Activated CD4-positive, alpha-beta T cell treated with anti-CD3 and anti-CD28 coated beads, Interleukin-2, amount 50 U/mL, for 16 hours (primary cell): ENCODE measurements around the gene GTF2H2C_2.
"Not testable (repeated sequence)": the region's sequence is repeated elsewhere in the genome, so short reads cannot be mapped to it uniquely, and the experiment has no call there.

ENCODE experiments used
- DNase-seq: peaks from one replicate; pipeline ENCODE4 v3.0.0-alpha.2; 2020

Gene GTF2H2C_2

GRCh38 chr5:70415117-70415516 is at the start of gene GTF2H2C_2:
TSS of gene GTF2H2C_2 (plus strand) at chr5:70415368.
- not testable (repeated sequence) for DNase-seq

DNA sequence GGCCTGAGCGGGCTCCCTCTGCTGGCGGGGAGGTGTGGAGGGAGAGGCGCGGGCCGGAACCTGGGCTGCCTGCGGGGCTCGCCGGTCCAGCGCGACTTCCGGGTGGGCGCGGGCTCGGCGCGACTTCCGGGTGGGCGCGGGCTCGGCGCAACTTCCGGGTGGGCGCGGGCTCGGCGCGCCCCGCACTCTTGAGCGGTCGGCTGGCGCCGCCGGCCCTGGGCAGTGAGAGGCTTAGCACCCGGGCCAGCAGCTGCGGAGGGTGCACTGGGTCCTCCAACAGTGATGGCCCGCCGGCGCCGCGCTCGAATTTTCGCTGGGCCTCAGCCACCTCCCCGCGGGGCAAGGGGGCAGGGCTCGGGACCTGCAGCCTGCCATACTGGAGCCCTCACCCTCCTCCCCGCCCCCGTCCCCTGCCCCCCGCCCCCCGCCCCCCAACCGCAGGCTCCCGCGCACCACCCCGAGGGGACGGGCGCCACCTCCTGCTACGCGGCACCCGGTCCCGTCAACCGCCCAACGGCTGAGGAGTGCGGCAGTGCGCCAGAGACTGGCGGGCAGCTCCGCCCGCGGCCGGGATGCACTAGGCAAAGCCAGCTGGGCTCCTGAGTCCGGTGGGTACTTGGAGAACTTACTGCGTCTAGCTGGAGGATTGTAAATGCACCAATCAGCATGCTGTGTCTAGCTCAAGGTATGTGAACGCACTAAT is 14.0 kb upstream of the GTF2H2C_2 start:
- DNase-seq: peak; percentile 52

GRCh38 chr5:70421322-70421721 is 6.2 kb downstream of the GTF2H2C_2 start:
- DNase-seq: not testable (repeated sequence)

DNA sequence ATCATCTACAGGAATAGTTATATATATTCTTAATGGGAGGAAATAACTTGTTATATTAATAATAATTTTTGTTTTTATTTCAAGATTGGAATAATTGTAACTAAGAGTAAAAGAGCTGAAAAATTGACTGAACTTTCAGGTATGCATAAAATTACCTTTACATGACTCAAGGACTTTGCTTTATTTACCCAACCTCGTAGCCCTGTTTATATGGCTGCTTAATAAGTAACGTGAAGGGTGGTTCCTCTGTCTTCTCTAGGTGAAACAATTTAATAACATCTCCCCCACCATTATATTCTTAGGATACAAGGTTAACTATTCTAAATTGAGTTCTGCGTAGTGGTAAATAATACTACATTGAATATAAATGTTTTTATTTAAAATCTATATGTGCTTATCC is 8.0 kb downstream of the GTF2H2C_2 start:
- DNase-seq: not testable (repeated sequence)

DNA sequence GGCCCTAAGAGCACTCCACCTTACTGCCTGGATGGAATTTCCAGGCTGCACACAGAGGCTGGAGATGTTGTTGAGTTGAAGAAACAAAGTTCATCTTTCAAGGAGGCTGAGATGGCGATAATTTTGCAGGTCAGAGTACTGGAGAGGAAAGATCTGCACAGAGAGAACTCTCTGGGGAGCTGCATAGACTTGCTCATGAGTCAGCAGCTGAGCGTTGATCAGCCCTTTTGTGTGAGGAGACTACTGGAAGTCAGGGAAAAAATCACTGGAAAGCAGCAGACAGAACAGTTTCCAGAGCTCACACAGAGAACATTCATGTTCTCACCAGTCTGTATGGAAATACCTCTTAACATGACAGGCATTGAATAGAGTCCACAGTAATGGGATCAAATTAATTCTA is 23.4 kb downstream of the GTF2H2C_2 start:
- not testable (repeated sequence) for DNase-seq

DNA sequence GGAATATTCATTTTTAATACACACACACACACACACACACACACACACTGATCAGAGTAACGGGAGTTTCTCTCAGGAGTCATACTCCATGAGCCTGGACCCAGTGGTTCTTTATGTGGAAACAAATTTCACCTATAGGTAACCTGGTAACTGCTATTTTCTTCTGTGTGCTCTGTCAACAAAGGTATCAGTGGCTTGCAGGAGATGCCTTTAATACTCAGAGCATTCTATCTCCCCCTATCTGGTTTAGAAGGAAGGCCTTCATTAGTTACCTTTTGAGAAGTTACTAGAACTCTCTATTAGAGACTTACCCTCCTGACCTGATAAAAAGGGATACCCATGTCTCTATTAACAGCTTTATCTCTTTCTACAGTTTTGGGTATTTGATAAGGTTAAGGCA is 34.4 kb downstream of the GTF2H2C_2 start:
- DNase-seq: not testable (repeated sequence)

DNA sequence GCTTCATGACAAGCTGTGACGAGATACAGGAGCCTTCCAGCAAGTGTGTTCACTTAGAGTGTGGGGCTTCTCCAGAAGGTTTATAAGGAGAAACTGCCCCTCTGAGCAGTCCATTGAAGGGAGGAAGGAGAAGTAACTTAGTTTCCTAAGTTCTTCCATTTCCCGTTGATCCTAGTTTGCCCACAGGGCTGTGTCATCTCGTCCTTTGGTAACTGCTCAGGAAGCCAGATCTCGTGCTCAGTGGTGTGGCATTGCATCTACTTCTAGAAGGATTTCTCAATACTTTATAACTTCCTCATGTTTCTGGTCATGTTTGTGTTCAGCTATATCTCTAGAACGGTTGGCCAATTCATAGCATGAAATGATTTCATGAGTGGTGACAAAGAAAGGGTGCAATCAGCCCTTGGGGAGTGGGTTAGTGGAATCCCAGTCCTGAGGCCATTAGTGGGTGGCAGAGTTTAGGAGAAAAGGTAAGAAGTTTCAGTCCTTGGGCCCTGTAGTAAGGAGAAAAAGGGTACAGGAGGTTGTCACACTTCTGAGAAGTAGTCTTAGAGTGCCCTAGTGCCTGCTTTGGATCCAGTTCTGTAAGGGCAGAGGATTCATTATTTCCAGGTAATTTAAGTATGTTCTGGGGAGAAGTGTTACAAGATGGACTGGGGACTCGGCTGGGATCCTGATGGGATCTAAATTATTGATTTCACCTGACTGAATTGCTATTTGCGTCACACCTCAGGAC is 36.2 kb downstream of the GTF2H2C_2 start:
- DNase-seq: not testable (repeated sequence)

- DNase-seq: not testable (repeated sequence)
These were observed 41.9 kb downstream of the GTF2H2C_2 start for GRCh38 chr5:70457093-70457492.

- DNase-seq: not testable (repeated sequence)
These were observed 44.0 kb downstream of the GTF2H2C_2 start for GRCh38 chr5:70459188-70459587.

- not testable (repeated sequence) for DNase-seq
These were observed 46.8 kb downstream of the GTF2H2C_2 start for GRCh38 chr5:70461984-70462383.

GRCh38 chr5:70464019-70464637 is 49.0 kb downstream of the GTF2H2C_2 start:
- not testable (repeated sequence) for DNase-seq

DNA sequence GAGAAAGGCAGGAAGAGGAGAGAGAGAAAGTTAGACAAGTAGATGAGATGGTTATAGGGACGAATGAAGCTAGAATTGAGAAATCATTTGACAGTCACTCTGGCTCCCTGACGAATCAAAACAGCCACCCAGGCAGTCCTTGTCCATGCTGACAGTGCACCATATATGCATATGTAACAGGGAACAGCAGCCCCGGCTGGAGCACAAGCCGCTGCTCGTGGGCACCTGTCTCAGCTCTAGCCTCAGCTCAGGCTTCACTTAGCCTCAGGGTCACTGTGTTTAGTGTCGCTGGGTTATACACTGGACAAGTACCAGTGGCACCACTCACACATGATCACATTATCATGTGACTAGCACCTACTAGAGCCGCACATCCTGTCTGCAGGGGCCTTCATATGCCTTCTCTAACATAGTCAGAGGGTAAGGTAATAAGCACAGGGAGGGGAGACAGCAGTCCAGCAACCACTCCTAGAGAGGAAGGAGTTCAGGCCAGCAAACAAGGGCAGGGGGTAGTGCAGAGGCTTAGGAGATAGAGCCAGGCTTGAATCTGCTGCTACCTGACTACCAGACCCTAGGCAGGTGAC is 54.9 kb downstream of the GTF2H2C_2 start:
- DNase-seq: not testable (repeated sequence)
